SK-N-SH treated with all-trans-retinoic acid at 6 μM for 48 hours (cell line): ENCODE results near the gene PRIMPOL.

Source experiments
- ATAC-seq: fragments of 200-7000 bp; cut with Tn5 transposase; 3 replicates; pipeline ENCODE4 v1.9.1; 2020; ENCODE audit warnings: mild to moderate bottlenecking, moderate library complexity
- ARNTL ChIP-seq: fragments of 450-650 bp; formaldehyde crosslinking; IDR thresholded peaks from 2 replicates; pipeline ENCODE4 v1.5.0; 2020; ENCODE audit warnings: low read depth, mild to moderate bottlenecking, moderate library complexity, borderline replicate concordance
- BACH2 ChIP-seq: fragments of 250-450 bp; sonication (Bioruptor Pico); IDR thresholded peaks from 2 replicates; pipeline ENCODE4 v1.9.0; 2021; ENCODE audit warnings: mild to moderate bottlenecking, borderline replicate concordance
- CREB5 ChIP-seq: fragments of 250-450 bp; sonication (Bioruptor Pico); IDR thresholded peaks from 2 replicates; pipeline ENCODE4 v1.5.1; 2020; ENCODE audit warnings: low read depth, mild to moderate bottlenecking, moderate library complexity
- CSRNP3 ChIP-seq: fragments of 250-450 bp; sonication (Bioruptor Pico); IDR thresholded peaks from 2 replicates; pipeline ENCODE4 v1.5.1; 2021; ENCODE audit warnings: mild to moderate bottlenecking, moderate library complexity
- ESRRG ChIP-seq: fragments of 250-450 bp; sonication (Bioruptor Pico); IDR thresholded peaks from 2 replicates; pipeline ENCODE4 v1.6.1; 2021; ENCODE audit warnings: mild to moderate bottlenecking
- GLIS3 ChIP-seq: fragments of 250-450 bp; sonication (Bioruptor Pico); IDR thresholded peaks from 2 replicates; pipeline ENCODE4 v1.5.0; 2020; ENCODE audit warnings: mild to moderate bottlenecking, moderate library complexity
- ISL1 ChIP-seq: fragments of 250-450 bp; sonication (Bioruptor Pico); IDR thresholded peaks from 2 replicates; pipeline ENCODE4 v2.1.2; 2022; ENCODE audit warnings: mild to moderate bottlenecking, moderate library complexity
- OSR1 ChIP-seq: fragments of 250-450 bp; sonication (Bioruptor Pico); IDR thresholded peaks from 2 replicates; pipeline ENCODE4 v1.8.0; 2022; ENCODE audit warnings: moderate library complexity, mild to moderate bottlenecking, inconsistent platforms
- PATZ1 ChIP-seq: fragments of 250-450 bp; sonication (Bioruptor Pico); IDR thresholded peaks from 2 replicates; pipeline ENCODE4 v1.8.0; 2020; ENCODE audit warnings: mild to moderate bottlenecking, moderate library complexity, borderline replicate concordance
- POU6F1 ChIP-seq: fragments of 250-450 bp; sonication (Bioruptor Pico); IDR thresholded peaks from 2 replicates; pipeline ENCODE4 v1.8.0; 2021; ENCODE audit warnings: low read depth, mild to moderate bottlenecking, moderate library complexity, borderline replicate concordance
- PPARA ChIP-seq: fragments of 250-450 bp; sonication (Bioruptor Pico); IDR thresholded peaks from 2 replicates; pipeline ENCODE4 v1.5.0; 2020; ENCODE audit warnings: mild to moderate bottlenecking, borderline replicate concordance
- RARB ChIP-seq: fragments of 250-450 bp; sonication (Bioruptor Pico); IDR thresholded peaks from 2 replicates; pipeline ENCODE4 v1.8.0; 2021; ENCODE audit warnings: mild to moderate bottlenecking, moderate library complexity
- SNAI2 ChIP-seq: fragments of 250-450 bp; sonication (Bioruptor Pico); IDR thresholded peaks from 2 replicates; pipeline ENCODE4 v1.5.0; 2020; ENCODE audit warnings: mild to moderate bottlenecking, moderate library complexity
- TCF4 ChIP-seq: fragments of 250-450 bp; sonication (Bioruptor Pico); IDR thresholded peaks from 2 replicates; pipeline ENCODE4 v1.8.0; 2021; ENCODE audit warnings: mild to moderate bottlenecking, moderate library complexity, borderline replicate concordance
- TOX ChIP-seq: fragments of 250-450 bp; sonication (Bioruptor Pico); IDR thresholded peaks from 2 replicates; pipeline ENCODE4 v1.8.0; 2021; ENCODE audit warnings: mild to moderate bottlenecking, moderate library complexity, borderline replicate concordance
- TSHZ2 ChIP-seq: fragments of 250-450 bp; sonication (Bioruptor Pico); IDR thresholded peaks from 2 replicates; pipeline ENCODE4 v1.5.0; 2020; ENCODE audit warnings: mild to moderate bottlenecking, moderate library complexity
- ZC3H10 ChIP-seq: fragments of 250-450 bp; sonication (Bioruptor Pico); IDR thresholded peaks from 2 replicates; pipeline ENCODE4 v1.5.1; 2021; ENCODE audit warnings: mild to moderate bottlenecking, moderate library complexity
- ZFP3 ChIP-seq: fragments of 250-450 bp; sonication (Bioruptor Pico); IDR thresholded peaks from 2 replicates; pipeline ENCODE4 v1.5.0; 2020; ENCODE audit warnings: mild to moderate bottlenecking, moderate library complexity
- ZFP30 ChIP-seq: fragments of 450-650 bp; formaldehyde crosslinking; IDR thresholded peaks from 2 replicates; pipeline ENCODE4 v1.5.0; 2022; ENCODE audit warnings: mild to moderate bottlenecking, moderate library complexity
- ZNF70 ChIP-seq: fragments of 450-650 bp; formaldehyde crosslinking; IDR thresholded peaks from 2 replicates; pipeline ENCODE4 v1.5.0; 2020; ENCODE audit warnings: mild to moderate bottlenecking, moderate library complexity
- ZNF8 ChIP-seq: fragments of 450-650 bp; formaldehyde crosslinking; IDR thresholded peaks from 2 replicates; pipeline ENCODE4 v1.5.0; 2020; ENCODE audit warnings: mild to moderate bottlenecking, moderate library complexity

PRIMPOL gene

GRCh38 chr4:184719407-184719806 lies 69.9 kb downstream of the PRIMPOL start:
- no peak for ATAC-seq
- TF ChIP-seq ZC3H10 (CRISPR knock-in tag) (no peak), SNAI2 (no peak), GLIS3 (CRISPR knock-in tag) (no peak), ARNTL (CRISPR knock-in tag) (no peak), RARB (CRISPR knock-in tag) (no peak)

GRCh38 chr4:184721254-184721653 lies 71.7 kb downstream of the PRIMPOL start:
- ATAC-seq = no peak

More at GRCh38 chr4:184721254-184721653, 71.7 kb downstream of the PRIMPOL start:
- TF ChIP-seq PPARA (CRISPR knock-in tag) (no peak), ISL1 (CRISPR knock-in tag) (no peak), CSRNP3 (CRISPR knock-in tag) (no peak), ZFP3 (CRISPR knock-in tag) (no peak), TCF4 (CRISPR knock-in tag) (no peak), SNAI2 (no peak), ESRRG (CRISPR knock-in tag) (no peak), ARNTL (CRISPR knock-in tag) (no peak), BACH2 (no peak), ZFP30 (CRISPR knock-in tag) (no peak), TOX (CRISPR knock-in tag) (no peak), ZC3H10 (CRISPR knock-in tag) (no peak), OSR1 (no peak), ZNF8 (CRISPR knock-in tag) (no peak), ZNF70 (no peak), TSHZ2 (CRISPR knock-in tag) (no peak), POU6F1 (CRISPR knock-in tag) (no peak), PATZ1 (CRISPR knock-in tag) (no peak), CREB5 (CRISPR knock-in tag) (no peak)
